Lung (tissue), 12 donors: Measurements from ENCODE around the gene ADGRD1. TPM values are rescaled to one million over a fixed set of nuclear protein-coding genes. Genes with fewer than 3 reads are reported as not detected.

Source experiments
- ATAC-seq: fragments of 200-7000 bp; cut with Tn5 transposase; one replicate; pipeline ENCODE4 v1.9.1; 2020; ENCODE audit warnings: moderate number of reproducible peaks; ENCODE audit not compliant: insufficient read depth, low FRiP score
- DNase-seq, 3 donors: peaks; one replicate each; pipeline ENCODE4 v3.0.0-alpha.2; 2013 to 2017
- H3K27ac ChIP-seq, 2 donors: one replicate each; pipeline ENCODE4 v1.5.1; 2013; ENCODE audit warnings: mild to moderate bottlenecking in 2 of 2, moderate library complexity in 2 of 2, control low read depth in 1 of 2, inconsistent platforms in 1 of 2, low read depth in 1 of 2, low read length in 1 of 2
- H3K27me3 ChIP-seq, 3 donors: one replicate each; pipeline ENCODE4 v1.5.1; 2013; ENCODE audit warnings: low read length in 2 of 3; ENCODE audit not compliant: control insufficient read depth in 3 of 3, insufficient read depth in 3 of 3
- H3K36me3 ChIP-seq, 4 donors: one replicate each; pipeline ENCODE4 v1.5.1; 2013; ENCODE audit warnings: low read length in 4 of 4, mild to moderate bottlenecking in 1 of 4, moderate library complexity in 1 of 4; ENCODE audit not compliant: control insufficient read depth in 4 of 4, insufficient read depth in 4 of 4
- H3K4me1 ChIP-seq, 5 donors: one replicate each; pipeline ENCODE4 v1.5.1; 2013; ENCODE audit warnings: low read length in 5 of 5, mild to moderate bottlenecking in 2 of 5, moderate library complexity in 1 of 5; ENCODE audit not compliant: control insufficient read depth in 5 of 5, insufficient read depth in 5 of 5
- H3K4me3 ChIP-seq: one replicate; pipeline ENCODE4 v1.5.1; 2013; ENCODE audit warnings: mild to moderate bottlenecking, control low read depth, moderate library complexity
- H3K9ac ChIP-seq, 2 donors: one replicate each; pipeline ENCODE4 v1.5.1; 2013; ENCODE audit warnings: low read length in 2 of 2, control low read depth in 1 of 2; ENCODE audit not compliant: insufficient read depth in 1 of 2
- H3K9me3 ChIP-seq, 4 donors: one replicate each; pipeline ENCODE4 v1.5.1; 2013; ENCODE audit warnings: low read length in 3 of 4, mild to moderate bottlenecking in 1 of 4, moderate library complexity in 1 of 4; ENCODE audit not compliant: control insufficient read depth in 4 of 4, insufficient read depth in 3 of 4
- WGBS, 2 donors: extraction: QIAGEN DNeasy Blood & Tissue Kit; methylation state at CpG; one replicate each; pipeline ENCODE4 v1.1.7; 2013; 5-methylcytosine and 5-hydroxymethylcytosine counted together
- polyA plus RNA-seq, 2 donors: library from polyadenylated mRNA; stranded (reverse); fragments of 200-250 nt; gene quantifications; one replicate each; pipeline ENCODE4 v1.2.1, GENCODE V29; 2013
- total RNA-seq, 2 donors: library from RNA; depleted of rRNA in 1 of 2; stranded (reverse); fragments of >200 nt in 1 of 2; gene quantifications; one replicate each; pipeline ENCODE4 v1.2.1, GENCODE V29; 2014 to 2021
- TF ChIP-seq, protein P1 (sequence below): IDR thresholded peaks from 2 replicates; pipeline ENCODE4 v1.5.1; 2012; ENCODE audit warnings: mild to moderate bottlenecking; ENCODE audit errors: control extremely low read depth, extremely low read depth
- donor health status: control.
- donor health status: control.
- donor health status: Bipolar disorder and iron deficiency.
- donor health status: healthy.
- donor health status: DM: yes; HTN: yes; CAD: no.

The ADGRD1 gene
- total and polyA plus RNA-seq, 4 donors = 23.5 to 85.6 (median 46.7) TPM

- Histone ChIP-seq H3K27ac (no peak overlapping the region), H3K4me3 (no peak overlapping the region), H3K27me3 (peaks cover 0 to 2% (median 0%) of the 10 kb centered on the region in 3 donors), H3K9me3 (no peaks in the 10 kb centered on the region), H3K36me3 (peaks cover 0 to 22% (median 0%) of the 10 kb centered on the region in 4 donors), H3K4me1 (peaks cover 0 to 5% (median 0%) of the 10 kb centered on the region in 5 donors), H3K9ac (no peak overlapping the region)
- DNase-seq (no peak), ATAC-seq (no peak)
- WGBS, 2 donors = 88 to 93% methylated on average over 5 of the region's 5 CpGs
- TF ChIP-seq, protein P1, sequence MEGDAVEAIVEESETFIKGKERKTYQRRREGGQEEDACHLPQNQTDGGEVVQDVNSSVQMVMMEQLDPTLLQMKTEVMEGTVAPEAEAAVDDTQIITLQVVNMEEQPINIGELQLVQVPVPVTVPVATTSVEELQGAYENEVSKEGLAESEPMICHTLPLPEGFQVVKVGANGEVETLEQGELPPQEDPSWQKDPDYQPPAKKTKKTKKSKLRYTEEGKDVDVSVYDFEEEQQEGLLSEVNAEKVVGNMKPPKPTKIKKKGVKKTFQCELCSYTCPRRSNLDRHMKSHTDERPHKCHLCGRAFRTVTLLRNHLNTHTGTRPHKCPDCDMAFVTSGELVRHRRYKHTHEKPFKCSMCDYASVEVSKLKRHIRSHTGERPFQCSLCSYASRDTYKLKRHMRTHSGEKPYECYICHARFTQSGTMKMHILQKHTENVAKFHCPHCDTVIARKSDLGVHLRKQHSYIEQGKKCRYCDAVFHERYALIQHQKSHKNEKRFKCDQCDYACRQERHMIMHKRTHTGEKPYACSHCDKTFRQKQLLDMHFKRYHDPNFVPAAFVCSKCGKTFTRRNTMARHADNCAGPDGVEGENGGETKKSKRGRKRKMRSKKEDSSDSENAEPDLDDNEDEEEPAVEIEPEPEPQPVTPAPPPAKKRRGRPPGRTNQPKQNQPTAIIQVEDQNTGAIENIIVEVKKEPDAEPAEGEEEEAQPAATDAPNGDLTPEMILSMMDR = no peak
Observed at GRCh38 chr12:131133994-131134393, 180.3 kb downstream of the ADGRD1 start.

DNA sequence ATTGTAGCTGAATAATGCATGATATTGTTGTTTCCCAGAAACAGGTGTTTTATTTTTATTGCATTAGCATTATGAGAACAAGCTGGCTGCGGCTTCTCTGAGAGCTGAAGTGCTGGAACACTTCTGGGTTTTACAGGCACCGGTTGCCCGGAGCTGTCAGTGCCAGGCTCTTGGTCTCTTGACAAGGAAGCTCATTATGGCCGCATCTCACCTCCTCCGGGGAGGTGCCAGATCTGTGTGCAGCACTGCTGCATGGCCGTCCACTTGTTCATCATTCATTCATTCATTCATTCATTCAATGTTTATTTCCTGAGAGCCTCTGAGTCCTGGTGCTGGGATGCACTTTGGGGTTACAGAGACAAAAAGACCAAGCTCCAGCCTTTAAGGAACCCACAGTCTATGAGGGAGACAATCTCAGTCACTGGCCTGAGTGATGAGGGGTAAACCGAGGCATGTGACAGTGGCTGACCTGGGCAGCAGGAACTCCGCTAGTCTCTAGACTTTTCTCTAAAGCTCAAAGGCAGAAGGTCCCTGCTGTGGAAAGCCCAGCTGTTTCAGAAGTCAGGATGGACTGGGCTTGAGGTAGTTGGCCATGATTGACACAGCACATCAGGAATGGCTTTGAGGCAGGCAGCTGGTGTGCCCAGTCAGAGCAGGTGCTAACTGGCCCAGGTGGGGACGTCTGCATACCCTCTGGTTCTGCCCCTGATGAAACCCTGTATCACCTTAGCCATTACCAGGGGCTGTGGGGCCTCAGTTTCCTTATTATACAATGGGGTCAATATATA lies 181.0 kb downstream of the ADGRD1 start:
- peaks cover 0 to 3% (median 0%) of the 10 kb centered on the region in 3 donors for H3K27me3 ChIP-seq
- ATAC-seq = no peak

DNA sequence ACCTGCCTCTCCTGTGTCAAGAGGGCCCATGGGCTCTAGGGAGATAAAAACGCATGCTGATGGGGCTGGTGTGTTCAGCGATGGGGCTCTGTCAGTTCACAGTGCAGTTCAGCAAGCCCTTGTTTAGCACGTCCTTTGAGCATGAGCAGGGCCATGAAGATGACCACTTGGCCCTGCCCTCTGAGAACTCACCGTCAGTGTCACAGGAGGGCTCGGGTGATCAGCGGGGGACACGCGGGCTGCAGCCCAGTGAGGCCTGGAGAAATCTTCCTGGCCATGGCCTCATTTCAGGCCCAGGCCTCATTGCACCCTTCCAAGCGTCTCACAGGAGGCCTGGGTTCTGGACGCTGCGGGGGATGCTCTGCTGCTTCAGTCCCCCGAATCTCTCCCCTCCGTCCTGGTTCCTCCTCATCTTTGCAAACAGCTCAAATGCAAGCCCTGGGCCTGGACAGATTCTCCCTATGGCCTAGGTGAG lies 181.6 kb downstream of the ADGRD1 start:
- Histone ChIP-seq H3K36me3 (peaks cover 0 to 26% (median 0%) of the 10 kb centered on the region in 4 donors), H3K27me3 (peaks cover 0 to 3% (median 0%) of the 10 kb centered on the region in 3 donors), H3K9ac (no peak overlapping the region), H3K4me1 (peaks cover 0 to 5% (median 0%) of the 10 kb centered on the region in 5 donors), H3K9me3 (no peaks in the 10 kb centered on the region), H3K4me3 (no peak overlapping the region), H3K27ac (no peak overlapping the region)
- TF ChIP-seq, protein P1 = no peak
- no peak for DNase-seq
- no peak for ATAC-seq
- 94 to 96% methylated on average over 13 of the region's 13 CpGs for WGBS, 2 donors

More for the DNA sequence above, 181.0 kb downstream of the ADGRD1 start:
- Histone ChIP-seq H3K9me3 (no peaks in the 10 kb centered on the region), H3K9ac (no peak overlapping the region), H3K36me3 (peaks cover 0 to 26% (median 0%) of the 10 kb centered on the region in 4 donors), H3K27ac (no peak overlapping the region), H3K4me1 (peaks cover 0 to 5% (median 0%) of the 10 kb centered on the region in 5 donors), H3K4me3 (no peak overlapping the region)
- no peak for DNase-seq
- WGBS, 2 donors = 88 to 94% methylated on average over 9 of the region's 9 CpGs
- TF ChIP-seq, protein P1 = no peak
